ENCODE results near the gene STAP1.
"Not testable (repeated sequence)": the region's sequence is repeated elsewhere in the genome, so short reads cannot be mapped to it uniquely, and the experiment has no call there.

STAP1 gene, protein sequence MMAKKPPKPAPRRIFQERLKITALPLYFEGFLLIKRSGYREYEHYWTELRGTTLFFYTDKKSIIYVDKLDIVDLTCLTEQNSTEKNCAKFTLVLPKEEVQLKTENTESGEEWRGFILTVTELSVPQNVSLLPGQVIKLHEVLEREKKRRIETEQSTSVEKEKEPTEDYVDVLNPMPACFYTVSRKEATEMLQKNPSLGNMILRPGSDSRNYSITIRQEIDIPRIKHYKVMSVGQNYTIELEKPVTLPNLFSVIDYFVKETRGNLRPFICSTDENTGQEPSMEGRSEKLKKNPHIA

DNA sequence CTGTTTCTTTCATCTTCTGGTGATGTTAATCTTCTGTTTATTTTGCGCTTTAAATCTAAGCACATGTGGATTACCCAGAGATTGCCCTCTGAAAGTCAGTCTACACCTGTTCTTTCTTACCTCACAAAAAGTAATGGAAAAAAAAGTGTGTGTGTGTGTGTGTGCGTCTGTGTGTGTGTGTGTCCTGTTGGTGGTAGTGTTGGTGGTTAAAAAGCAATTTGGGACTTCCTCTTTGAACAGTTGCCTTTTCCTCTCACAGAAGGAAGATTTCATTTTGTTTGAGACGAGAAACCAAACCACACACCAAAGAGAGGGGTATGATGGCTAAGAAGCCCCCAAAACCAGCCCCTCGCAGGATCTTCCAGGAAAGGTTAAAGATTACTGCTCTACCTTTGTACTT is at the start of gene STAP1:
Gene STAP1 (plus strand): TSS at position 235 of the 400 bp plus-strand sequence. CDS start 83 bp downstream, at position 318.
- no peak for DNase-seq (ENCODE audit: low read depth in 2 of 3, low spot score in 2 of 3)

DNA sequence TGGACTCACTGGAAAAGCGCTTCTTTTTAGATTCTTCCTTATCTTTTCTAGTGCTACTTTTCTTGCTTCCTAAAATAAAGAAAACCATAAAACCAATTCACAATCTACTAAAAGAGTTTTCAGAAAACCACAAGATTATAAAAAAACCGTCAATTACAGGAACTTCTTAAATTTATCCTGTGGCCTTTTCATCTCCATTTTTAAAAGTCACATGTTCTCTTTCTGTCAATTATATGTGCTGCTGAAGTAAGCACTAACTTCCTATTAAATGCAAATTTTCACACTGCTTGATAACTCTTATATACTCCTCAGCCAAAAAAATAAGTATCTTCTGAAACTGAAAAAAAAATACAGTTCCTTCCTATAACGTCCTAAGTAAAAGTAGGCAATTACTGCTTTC is 46.0 kb upstream of the STAP1 start:
- DNase-seq (ENCODE audit: low read depth in 2 of 3, low spot score in 2 of 3), result no peak

DNA sequence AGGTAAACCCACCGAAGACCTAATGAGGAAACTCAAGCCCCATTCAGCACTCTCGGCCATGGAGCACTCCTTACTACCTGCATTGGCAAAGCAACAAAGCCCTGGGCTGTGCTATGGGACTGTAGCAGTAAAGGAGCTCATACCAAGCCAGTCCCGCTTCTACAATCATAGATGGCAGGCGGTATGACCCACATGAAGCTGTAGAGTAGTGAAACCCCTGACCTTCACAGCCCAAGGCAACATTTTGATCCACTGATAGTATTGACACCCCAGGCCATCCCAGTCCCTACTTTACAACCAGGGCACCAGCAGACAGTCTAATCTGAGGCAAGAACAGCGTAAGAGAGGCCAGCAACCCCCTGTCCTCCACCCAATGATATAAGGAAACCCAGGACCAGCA is 38.4 kb upstream of the STAP1 start:
- DNase-seq (ENCODE audit: low read depth in 2 of 3, low spot score in 2 of 3), result no peak

GRCh38 chr4:67521506-67521905 is 37.0 kb upstream of the STAP1 start:
- DNase-seq (ENCODE audit: low read depth in 2 of 3, low spot score in 2 of 3), result no peak

DNA sequence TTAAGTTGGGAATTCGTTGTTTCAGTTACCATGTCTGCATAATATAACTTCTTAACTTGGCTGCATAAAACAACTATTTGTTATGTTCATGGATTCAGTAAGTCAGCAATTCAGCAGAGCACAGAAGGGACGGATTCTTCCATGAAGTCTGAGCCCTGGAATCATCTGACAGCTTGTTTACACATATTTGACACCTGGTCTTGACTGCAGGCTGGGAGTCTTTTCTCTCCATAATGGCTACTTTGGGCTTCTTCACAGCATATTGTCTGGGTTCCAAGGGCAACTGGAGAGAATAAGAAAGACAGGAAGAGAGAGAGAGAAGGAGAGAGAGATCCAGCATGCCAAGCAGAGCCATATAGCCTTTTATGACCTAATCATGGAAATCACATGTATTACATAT is 36.3 kb upstream of the STAP1 start:
- DNase-seq (ENCODE audit: low read depth in 2 of 3, low spot score in 2 of 3), result no peak

DNA sequence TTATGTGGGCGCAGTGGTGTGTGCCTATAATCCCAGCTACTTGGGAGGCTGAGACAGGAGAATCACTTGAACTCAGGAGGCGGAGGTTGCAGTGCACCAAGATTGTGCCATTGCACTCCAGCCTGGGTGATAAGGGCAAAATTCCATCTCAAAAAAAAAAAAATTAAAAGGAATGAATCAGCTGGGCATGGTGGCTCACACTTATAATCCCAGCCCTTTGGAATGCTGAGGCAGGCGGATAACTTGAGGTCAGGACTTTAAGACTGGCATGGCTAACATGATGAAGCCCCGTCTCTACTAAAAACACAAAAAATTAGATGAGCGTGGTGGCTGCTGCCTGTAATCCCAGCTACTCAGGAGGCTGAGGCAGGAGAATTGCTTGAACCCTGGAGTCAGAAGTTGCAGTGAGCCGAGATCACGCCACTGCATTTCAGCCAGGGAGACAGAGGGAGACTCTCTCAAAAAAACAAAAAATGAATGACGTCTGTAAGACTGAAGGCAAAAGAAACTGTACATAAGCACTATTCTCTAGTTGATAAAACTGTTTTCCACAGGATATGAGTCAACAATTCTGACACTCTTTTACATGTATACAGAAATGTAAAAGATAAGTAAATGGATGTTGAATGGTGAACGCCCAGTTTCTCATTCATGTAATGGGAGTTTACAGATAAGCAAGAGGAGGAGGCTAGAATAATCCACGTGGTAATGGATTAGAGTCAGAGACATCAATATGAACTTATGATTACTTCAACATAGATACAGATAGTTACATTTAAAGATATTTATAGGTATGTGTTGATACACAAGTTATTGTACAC is 35.5 kb upstream of the STAP1 start:
- no peak for DNase-seq (ENCODE audit: low read depth in 2 of 3, low spot score in 2 of 3)

GRCh38 chr4:67524140-67524539 is 34.4 kb upstream of the STAP1 start:
- DNase-seq (ENCODE audit: low read depth in 2 of 3, low spot score in 2 of 3), result not testable (repeated sequence)

DNA sequence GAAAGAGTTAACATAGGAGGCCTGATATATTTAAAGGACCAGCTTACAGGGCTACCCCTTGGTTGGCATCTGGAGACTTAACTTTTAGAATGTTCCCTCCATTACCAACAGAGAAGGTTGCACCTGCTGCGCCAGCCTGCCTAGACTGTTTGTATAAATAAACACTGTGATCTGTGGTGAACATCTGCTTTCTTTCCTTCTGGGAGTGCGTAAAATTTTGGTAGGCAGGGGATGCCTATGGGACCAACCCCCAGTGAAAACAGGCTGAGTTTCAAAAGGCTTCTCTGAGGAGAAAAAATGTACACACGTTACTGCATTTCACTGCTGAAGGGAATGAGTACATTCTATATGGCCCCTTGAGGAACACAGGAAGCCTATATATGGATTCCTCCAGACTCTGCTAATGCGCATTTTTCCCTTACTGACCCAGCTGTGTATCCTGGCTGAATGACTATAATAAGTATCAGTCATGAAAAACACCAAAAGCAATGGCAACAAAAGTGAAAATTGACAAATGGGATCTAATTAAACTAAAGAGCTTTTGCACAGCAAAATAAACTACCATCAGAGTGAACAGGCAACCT is 27.1 kb upstream of the STAP1 start:
- no peak for DNase-seq (ENCODE audit: low read depth in 2 of 3, low spot score in 2 of 3)

DNA sequence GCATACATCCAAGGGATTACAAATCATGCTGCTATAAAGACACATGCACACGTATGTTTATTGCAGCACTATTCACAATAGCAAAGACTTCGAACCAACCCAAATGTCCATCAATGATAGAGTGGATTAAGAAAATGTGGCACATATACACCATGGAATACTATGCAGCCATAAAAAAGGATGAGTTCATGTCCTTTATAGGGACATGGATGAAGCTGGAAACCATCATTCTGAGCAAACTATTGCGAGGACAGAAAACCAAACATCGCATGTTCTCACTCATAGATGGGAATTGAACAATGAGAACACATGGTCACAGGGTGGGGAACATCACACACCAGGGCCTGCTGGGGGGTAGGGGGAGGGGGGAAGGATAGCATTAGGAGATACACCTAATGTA is 26.1 kb upstream of the STAP1 start:
- not testable (repeated sequence) for DNase-seq (ENCODE audit: low read depth in 2 of 3, low spot score in 2 of 3)

DNA sequence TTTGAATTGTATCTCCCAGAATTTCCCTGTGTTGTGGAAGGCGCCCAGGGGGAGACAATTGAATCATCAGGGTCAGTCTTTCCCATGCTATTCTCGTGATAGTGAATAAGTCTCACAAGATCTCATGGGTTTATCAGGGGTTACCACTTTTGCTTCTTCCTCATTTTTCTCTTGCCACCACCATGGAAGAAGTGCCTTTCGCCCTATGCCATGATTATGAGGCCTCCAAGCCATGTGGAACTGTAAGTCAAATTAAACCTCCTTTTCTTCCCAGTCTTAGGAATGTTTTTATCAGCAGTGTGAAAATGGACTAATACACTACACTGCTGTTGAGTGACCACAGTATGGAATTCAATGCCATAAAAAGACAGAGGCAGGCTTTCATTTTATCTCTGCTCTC is 25.4 kb upstream of the STAP1 start:
- no peak for DNase-seq (ENCODE audit: low read depth in 2 of 3, low spot score in 2 of 3)

DNA sequence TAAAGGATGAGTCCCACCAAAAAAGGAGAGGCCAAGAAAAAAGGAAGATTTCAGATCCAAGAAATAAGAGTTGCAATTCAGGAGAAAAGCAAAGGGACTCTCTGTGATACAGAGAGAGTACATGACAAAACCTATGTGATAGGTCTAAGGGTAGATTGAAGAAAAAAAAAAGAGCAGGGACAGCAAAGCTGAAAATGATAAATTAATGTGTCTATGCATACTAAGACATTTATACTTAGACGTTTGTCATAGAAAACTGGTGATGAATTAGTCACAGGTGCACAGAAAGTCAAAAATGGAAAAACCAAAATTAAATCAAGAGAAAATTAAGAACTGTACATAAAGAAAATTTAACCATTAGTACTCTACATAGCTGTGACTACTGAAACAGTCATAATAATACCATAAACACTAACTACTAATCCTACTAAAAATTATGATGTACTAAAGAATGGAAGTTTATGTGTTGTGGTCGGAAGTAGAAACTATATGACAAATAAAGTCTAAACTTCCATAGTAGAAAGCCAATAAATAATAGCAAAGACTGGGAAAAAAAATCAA is 23.2 kb upstream of the STAP1 start:
- DNase-seq (ENCODE audit: low read depth in 2 of 3, low spot score in 2 of 3), result no peak

DNA sequence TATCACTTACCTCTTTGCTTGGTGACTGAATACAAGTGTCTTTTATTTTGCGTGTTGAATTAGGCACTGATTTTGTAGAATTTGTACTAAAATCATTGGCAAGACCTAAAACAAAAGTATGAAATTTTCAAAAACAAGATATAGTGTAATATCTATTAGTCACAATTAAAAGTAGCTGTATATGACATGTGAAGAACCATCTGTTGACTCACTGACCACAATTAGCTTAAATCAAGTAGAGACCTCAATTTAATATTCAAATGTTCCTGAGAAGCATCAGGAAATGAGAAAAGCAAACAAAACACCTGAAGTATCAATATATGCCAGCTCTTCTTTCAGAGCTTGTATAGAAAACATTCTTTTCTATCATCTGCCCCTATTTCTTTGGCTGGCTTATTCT is 18.7 kb upstream of the STAP1 start:
- no peak for DNase-seq (ENCODE audit: low read depth in 2 of 3, low spot score in 2 of 3)

GRCh38 chr4:67542076-67542475 is 16.5 kb upstream of the STAP1 start:
- DNase-seq (ENCODE audit: low read depth in 2 of 3, low spot score in 2 of 3), result no peak

DNA sequence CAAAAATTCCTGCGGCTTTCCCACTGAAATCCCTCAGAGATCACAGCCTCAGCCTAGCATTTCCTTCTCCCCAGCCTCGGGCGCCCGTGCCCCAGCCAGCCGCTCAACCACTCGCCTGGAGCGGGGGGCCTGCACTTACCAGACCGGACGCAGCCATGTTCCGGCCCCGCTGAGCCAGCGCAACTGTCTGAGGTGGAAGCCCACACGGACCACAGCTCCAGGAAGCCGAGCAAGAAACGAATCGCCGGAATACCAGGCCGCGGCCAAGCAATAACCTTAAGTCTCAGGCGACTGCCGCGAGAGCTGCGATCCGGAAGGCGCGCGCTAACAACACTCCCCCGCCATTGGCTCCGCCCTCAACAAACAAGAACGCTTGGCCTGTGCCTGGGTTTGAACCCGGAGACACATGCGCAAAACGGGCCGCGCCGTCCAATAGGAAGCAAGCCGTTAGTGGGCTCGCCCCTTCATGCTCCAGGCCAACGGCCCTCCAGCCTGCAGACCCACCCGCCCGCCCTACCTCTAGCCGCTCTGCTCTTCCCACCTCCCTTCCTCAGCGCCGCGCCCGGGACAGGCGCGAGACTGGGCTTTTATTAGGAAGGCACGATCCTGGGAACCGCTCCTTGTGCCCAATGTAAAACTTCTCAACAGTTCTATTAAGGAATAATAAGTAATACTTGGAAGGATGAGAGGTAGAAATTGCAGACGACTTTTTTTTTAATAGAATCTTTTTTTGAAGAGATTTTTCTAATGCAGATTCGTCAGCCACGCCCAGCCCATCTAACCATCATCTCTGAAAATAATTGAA is 13.1 kb upstream of the STAP1 start, which contains the start of gene CENPC:
Gene CENPC (minus strand): TSS at position 305 of the 805 bp plus-strand sequence. CDS start 148 bp downstream, at position 157.
- DNase-seq (ENCODE audit: low read depth in 2 of 3, low spot score in 2 of 3), result peak; percentile 67 to 88 (median 84)

- no peak for DNase-seq (ENCODE audit: low read depth in 2 of 3, low spot score in 2 of 3)
Measured at GRCh38 chr4:67546004-67546356, 12.5 kb upstream of the STAP1 start.

DNA sequence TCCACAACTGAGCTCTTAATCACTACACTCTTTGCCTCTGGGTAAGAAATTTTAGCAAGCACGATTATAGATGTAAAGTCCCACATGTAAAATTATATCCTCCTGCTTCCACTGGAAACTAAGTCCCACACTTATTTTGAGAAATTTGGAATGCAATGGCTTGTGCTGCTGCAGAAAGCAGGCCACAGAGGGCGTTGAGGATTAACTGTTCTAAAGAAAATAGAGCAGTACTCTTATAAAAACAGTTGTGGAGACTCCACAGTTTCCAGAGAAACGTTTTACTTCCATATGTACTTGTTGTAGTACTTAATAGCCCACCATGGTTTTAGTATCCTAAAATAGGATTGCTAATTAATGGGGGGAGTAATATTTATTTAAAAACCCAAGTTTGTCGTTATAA is 11.6 kb upstream of the STAP1 start:
- no peak for DNase-seq (ENCODE audit: low read depth in 2 of 3, low spot score in 2 of 3)

DNA sequence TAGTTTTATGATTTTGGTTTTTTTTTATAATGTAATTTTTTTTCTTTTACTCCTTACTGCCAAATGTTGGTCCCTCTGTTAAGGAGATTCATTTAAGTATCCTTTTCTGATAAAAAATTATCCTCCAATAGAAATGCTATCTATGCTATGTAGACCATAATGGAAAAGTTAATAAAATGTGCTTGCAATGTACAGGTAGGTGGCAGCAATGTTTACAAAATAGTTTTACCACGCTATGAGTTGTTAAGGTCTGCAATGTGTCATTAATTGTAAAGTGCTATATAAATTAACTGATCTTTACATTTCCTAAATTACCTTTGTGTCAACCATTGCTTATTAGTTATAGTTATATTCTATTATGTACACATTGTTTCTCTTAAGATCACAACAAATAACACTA is 9.4 kb upstream of the STAP1 start:
- DNase-seq (ENCODE audit: low read depth in 2 of 3, low spot score in 2 of 3), result no peak

DNA sequence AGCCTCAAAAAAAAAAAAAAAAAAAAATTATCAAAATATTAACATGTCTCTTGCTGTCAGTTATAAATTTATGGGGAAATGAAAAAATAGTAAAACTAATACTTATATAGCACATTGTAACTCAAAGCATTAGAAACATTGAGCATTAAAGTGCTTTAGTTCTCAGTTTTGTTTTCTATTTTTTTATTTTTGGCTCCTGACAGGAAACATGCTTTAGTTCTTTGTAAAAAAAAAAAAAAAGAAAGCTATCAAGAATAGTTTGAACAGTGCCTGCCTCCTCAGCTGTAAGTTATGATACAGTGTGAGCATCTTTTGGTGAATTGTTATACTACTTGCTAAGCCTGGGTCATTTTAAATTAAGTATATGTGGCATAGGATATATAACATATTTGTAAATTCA is 8.1 kb upstream of the STAP1 start:
- DNase-seq (ENCODE audit: low read depth in 2 of 3, low spot score in 2 of 3), result no peak

DNA sequence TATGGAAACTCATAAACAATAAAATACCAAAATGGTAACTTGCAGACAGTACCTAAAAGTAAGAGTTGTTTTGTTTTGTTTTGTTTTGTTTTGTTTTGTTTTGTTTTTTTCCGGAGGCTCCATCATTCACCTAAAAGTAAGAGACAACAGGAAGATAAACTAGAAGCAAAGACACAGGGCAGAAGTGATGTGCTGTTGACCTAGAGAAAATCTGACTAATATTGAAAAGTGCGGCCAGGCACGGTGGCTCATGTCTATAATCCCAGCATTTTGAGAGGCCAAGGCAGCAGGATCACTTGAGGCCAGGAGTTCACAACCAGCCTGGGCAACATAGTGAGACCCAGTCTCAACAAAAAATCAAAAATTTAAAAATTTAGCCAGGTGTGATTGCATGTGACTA is 7.7 kb upstream of the STAP1 start:
- no peak for DNase-seq (ENCODE audit: low read depth in 2 of 3, low spot score in 2 of 3)

DNA sequence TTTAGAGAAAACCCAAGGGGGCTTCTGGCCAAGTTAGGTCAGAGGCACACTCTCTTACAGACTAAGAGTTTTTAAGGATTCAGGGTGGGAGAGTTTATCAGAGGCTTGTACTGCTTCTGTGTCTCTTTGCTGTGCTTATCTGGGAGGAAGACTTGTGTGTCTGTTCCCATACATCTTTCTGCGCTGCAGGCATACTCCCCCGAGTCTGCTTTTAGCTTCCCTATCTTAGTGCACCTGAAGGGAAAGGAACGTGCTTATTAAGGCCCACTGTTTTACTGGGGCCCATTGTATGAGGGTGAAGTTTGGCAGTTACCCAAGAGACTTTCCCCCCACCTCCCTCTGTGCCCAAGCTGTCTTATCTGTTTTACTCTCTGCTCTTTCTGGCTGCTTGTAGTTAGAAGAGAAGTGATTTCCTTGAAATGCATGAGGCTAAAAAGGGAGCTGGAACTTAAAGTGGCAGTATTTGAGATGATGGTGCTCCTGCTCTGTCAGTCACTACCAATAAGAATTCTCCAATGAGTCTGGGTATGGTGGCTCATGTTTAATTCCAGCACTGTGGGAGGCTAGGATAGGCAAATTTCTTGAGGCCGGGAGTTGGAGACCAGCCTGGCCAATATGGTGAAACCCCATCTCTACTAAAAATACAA is 6.3 kb upstream of the STAP1 start:
- DNase-seq (ENCODE audit: low read depth in 2 of 3, low spot score in 2 of 3), result not testable (repeated sequence)

DNA sequence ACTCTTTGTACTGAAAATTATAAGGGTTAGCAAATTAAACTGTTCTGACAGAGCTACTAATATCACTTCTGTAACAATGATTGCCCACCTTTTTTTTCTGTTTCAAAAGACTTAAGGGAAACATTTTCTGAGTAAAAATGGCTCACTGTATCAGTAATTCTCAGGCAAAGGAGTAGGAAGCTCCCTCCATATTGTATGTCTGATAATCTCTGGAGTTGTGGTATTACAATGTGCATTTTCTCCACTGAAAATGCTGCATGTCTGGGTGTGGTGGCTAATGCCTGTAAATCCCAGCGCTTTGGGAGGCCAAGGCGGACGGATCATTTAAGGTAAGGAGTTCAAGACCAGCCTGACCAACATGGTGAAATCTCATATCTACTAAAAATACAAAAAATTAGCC is 4.4 kb upstream of the STAP1 start:
- no peak for DNase-seq (ENCODE audit: low read depth in 2 of 3, low spot score in 2 of 3)
